ENCODE measurements around the gene AFG3L2. TPM values are rescaled to one million over a fixed set of nuclear protein-coding genes. Genes with fewer than 3 reads are reported as not detected.
A peak's percentile ranks its signal among the peaks of the same experiment; 100 is the strongest.

The AFG3L2 gene
- total and polyA plus RNA-seq, 7 donors, result 88.8 to 163 (median 106) TPM

- no peak for ATAC-seq
These were observed 29.1 kb downstream of the AFG3L2 start for GRCh38 chr18:12347895-12348294.

DNA sequence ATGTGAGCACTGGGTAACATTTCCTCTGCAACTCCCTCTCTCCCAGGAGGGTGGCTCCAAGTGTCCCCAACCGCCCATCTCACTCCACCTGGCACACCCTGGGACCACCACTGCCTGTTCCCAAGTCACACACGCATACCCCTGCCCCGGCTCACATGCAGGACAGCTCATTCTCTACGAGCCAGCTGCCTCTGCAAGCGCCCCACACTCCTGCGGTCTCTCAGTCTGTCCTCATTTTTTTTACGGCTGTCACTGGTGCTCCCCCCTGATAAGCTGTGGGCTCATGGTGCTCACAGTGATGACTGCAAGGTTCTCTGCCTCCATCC, 30.8 kb downstream of the AFG3L2 start:
- H3K27me3 ChIP-seq (ENCODE audit: insufficient read depth in 3 of 3, low read length in 2 of 3), result no peaks in the 10 kb centered on the region
- H3K4me3 ChIP-seq, result no peak overlapping the region
- no peaks in the 10 kb centered on the region for H3K4me1 ChIP-seq
- intact Hi-C loops (cut with DNase I), result no loop called here
- WGBS, 3 donors, result 92 to 95% (median 94%) methylated on average over 7 of the region's 7 CpGs
- no peak overlapping the region for H3K27ac ChIP-seq
- no peaks in the 10 kb centered on the region for H3K9me3 ChIP-seq
- ATAC-seq (peak in 2 of 4 donors; percentile 10 to 41), DNase-seq (no peak)
- TF ChIP-seq CTCF (IDR thresholded peaks at IDR 0.05), result no peak
- H3K36me3 ChIP-seq (ENCODE audit: insufficient read depth in 1 of 2, low read depth in 1 of 2), result peaks cover 20 to 100% of the 10 kb centered on the region in 2 donors

More at GRCh38 chr18:12347895-12348294, 29.1 kb downstream of the AFG3L2 start:
- Histone ChIP-seq H3K4me3 (no peak overlapping the region), H3K9me3 (no peaks in the 10 kb centered on the region), H3K36me3 (ENCODE audit: insufficient read depth in 1 of 2, low read depth in 1 of 2) (peaks cover 14 to 100% of the 10 kb centered on the region in 2 donors), H3K27ac (no peak overlapping the region), H3K4me1 (no peaks in the 10 kb centered on the region), H3K27me3 (ENCODE audit: insufficient read depth in 3 of 3, low read length in 2 of 3) (no peaks in the 10 kb centered on the region)
- no peak for DNase-seq
- intact Hi-C loops (cut with DNase I), result no loop called here
- TF ChIP-seq CTCF (IDR thresholded peaks at IDR 0.05), result no peak
- 81 to 83% (median 82%) methylated on average over 4 of the region's 4 CpGs for WGBS, 3 donors

GRCh38 chr18:12345491-12346239, 31.4 kb downstream of the AFG3L2 start:
- ATAC-seq (peak in 2 of 4 donors; percentile 14 to 49), DNase-seq (no peak)
- Histone ChIP-seq H3K4me1 (no peaks in the 10 kb centered on the region), H3K9me3 (no peaks in the 10 kb centered on the region), H3K4me3 (no peak overlapping the region), H3K27me3 (ENCODE audit: insufficient read depth in 3 of 3, low read length in 2 of 3) (no peaks in the 10 kb centered on the region), H3K27ac (no peak overlapping the region), H3K36me3 (ENCODE audit: insufficient read depth in 1 of 2, low read depth in 1 of 2) (peaks cover 20 to 100% of the 10 kb centered on the region in 2 donors)
- WGBS, 3 donors, result 90 to 91% (median 90%) methylated on average over 13 of the region's 13 CpGs
- intact Hi-C loops (cut with DNase I), result loop anchor here in 1 of 2 donors (2.0 kb wide), 1 partner anchor 29 kb away; no protein-coding TSS in a partner anchor
- no peak for TF ChIP-seq CTCF (IDR thresholded peaks at IDR 0.05)

GRCh38 chr18:12342661-12343060, 34.4 kb downstream of the AFG3L2 start:
- intact Hi-C loops (cut with DNase I), result no loop called here
- DNase-seq (no peak), ATAC-seq (no peak)
- 91 to 95% (median 92%) methylated on average over 4 of the region's 4 CpGs for WGBS, 3 donors
- Histone ChIP-seq H3K36me3 (ENCODE audit: insufficient read depth in 1 of 2, low read depth in 1 of 2) (peaks cover 13 to 92% of the 10 kb centered on the region in 2 donors), H3K9me3 (no peaks in the 10 kb centered on the region), H3K4me3 (no peak overlapping the region), H3K27me3 (ENCODE audit: insufficient read depth in 3 of 3, low read length in 2 of 3) (no peaks in the 10 kb centered on the region), H3K27ac (no peak overlapping the region), H3K4me1 (peaks cover 20% of the 10 kb centered on the region)
- TF ChIP-seq CTCF (IDR thresholded peaks at IDR 0.05), result no peak
